ENCODE data around the gene NPTXR. TPM values are rescaled to one million over a fixed set of nuclear protein-coding genes. Genes with fewer than 3 reads are reported as not detected.

The NPTXR gene
- total and polyA plus RNA-seq, 10 of the 15 experiments (the other 5 are each of a cell fraction or from before 2014, with no cell fraction given), result 0.02 to 0.38 (median 0.07) TPM; not detected in 2

DNA sequence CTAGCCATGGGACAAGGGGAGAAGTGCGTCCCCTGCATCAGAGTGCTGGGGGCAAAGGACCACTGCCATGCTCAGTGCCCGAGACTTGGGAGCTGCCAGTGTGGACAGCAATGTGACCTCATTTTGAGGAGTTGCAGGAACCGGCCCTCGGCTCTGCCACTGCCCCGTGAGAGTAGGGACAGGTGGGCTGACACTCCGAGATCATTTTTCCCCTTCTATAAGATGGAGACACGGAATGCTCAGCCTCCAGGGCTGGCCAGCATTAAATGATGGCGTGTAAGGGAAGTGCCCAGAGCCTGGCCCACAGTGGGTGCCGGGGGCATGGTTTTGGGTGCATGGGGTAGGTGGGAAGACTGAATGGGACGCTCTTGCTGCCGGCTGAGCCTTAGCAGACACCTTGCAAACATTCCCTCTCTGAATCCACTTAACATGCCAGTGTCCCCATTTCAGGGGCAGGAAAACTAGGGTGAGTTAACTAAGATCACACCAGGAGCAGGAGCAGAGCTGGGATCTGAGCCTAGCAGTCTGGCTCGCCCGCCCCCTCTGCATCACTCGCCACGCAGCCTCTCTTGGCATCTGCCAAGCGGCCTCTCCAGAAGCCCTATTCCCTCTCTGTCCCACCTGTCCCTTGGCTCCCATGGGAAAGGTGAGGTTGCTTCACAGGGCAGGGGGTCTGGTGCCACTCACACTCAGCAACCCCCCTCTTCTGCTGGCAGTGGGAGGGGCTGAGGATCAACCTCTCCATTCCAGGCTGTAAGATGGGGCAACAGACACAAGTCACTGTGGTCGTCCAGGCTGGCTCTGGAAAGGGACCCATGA is 13.6 kb downstream of the NPTXR start (continued):
- TF ChIP-seq POU2F2 (IDR thresholded peaks at IDR 0.05; ENCODE audit: borderline replicate concordance, low read depth, low read length) (no peak), ZNF592 (IDR thresholded peaks at IDR 0.05) (no peak), SRF (IDR thresholded peaks at IDR 0.05; ENCODE audit: low read depth in 2 of 2, low read length in 2 of 2) (no peak), TARDBP (IDR thresholded peaks at IDR 0.05; ENCODE audit: borderline replicate concordance) (no peak)
- TF ChIP-seq, protein P1, sequence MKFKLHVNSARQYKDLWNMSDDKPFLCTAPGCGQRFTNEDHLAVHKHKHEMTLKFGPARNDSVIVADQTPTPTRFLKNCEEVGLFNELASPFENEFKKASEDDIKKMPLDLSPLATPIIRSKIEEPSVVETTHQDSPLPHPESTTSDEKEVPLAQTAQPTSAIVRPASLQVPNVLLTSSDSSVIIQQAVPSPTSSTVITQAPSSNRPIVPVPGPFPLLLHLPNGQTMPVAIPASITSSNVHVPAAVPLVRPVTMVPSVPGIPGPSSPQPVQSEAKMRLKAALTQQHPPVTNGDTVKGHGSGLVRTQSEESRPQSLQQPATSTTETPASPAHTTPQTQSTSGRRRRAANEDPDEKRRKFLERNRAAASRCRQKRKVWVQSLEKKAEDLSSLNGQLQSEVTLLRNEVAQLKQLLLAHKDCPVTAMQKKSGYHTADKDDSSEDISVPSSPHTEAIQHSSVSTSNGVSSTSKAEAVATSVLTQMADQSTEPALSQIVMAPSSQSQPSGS (IDR thresholded peaks at IDR 0.05; ENCODE audit: low read length), result no peak

DNA sequence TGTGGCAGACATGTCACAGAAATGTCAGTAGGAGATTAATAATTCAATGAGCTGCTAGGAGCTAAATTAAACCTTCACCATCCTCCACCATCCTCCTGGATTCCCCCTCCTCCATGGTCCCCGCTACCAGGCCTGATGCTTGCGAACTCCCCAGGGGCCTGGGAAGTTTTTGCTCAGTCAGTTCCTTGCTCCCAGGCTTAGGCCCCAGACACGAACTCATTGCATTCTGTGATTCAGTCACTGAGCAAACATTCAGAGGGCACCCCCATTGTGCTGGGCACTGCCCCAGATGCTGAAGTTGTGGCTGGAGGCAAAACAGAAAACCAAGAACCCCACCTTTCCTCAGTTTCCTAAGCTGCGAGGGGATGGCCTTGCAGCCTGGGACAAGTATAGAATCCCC is 14.3 kb downstream of the NPTXR start:
- no TSS peak for BruUV-seq (replicated peaks)
- RAD21 ChIA-PET (ENCODE audit: unreplicated experiment), result no interaction called here
- SMC1A ChIA-PET (ENCODE audit: uncharacterized antibody, unreplicated experiment), result interaction anchor here (0.5 kb wide), 1 partner anchor 1635 kb away, joined by 4 read pairs; no protein-coding TSS in a partner anchor
- Histone ChIP-seq H3K27ac (ENCODE audit: control insufficient read depth, insufficient read depth) (no peak overlapping the region), H3K27me3 (replicated peaks in 1 of 2; ENCODE audit: control insufficient read depth in 2 of 2, insufficient read depth in 2 of 2, low read length in 1 of 2) (no peaks in the 10 kb centered on the region), H3K4me1 (ENCODE audit: control insufficient read depth, insufficient read depth, low read length) (no peaks in the 10 kb centered on the region), H4K20me1 (ENCODE audit: control insufficient read depth, insufficient read depth) (no peaks in the 10 kb centered on the region), H3K36me3 (ENCODE audit: control insufficient read depth in 2 of 2, insufficient read depth in 2 of 2, low read length in 1 of 2) (no peaks in the 10 kb centered on the region), H3K9me3 (replicated peaks; ENCODE audit: control insufficient read depth, insufficient read depth, low read length) (no peaks in the 10 kb centered on the region), H3K4me2 (ENCODE audit: control insufficient read depth, insufficient read depth) (no peak overlapping the region), H2AFZ (ENCODE audit: control insufficient read depth, low read depth, low read length) (no peak overlapping the region), H3K4me3 (no peak overlapping the region), H3K79me2 (ENCODE audit: control insufficient read depth, insufficient read depth, low read length) (no peaks in the 10 kb centered on the region), H3K9ac (ENCODE audit: control insufficient read depth, insufficient read depth, low read length) (no peak overlapping the region)
- FAIRE-seq (no peak), ATAC-seq (no peak), DNase-seq (ENCODE audit: low read depth, low spot score) (no peak)
- CTCF ChIA-PET, result interaction anchor here (0.6 kb wide), 1 partner anchor 22 kb away, joined by 3 read pairs; no protein-coding TSS in a partner anchor
- intact Hi-C loops (cut with micrococcal nuclease; ENCODE audit: unreplicated experiment), result no loop called here
- in situ Hi-C loops (cut with MboI), result no loop called here
- POLR2A ChIA-PET, result no interaction called here
- 8% methylated on average over 4 of the region's 4 CpGs for WGBS (ENCODE audit: insufficient coverage, insufficient replicate concordance, low lambda C conversion rate, missing lambda C conversion rate)
- TF ChIP-seq CBX3 (IDR thresholded peaks at IDR 0.05; ENCODE audit: borderline replicate concordance, low read depth) (no peak), MTA3 (IDR thresholded peaks at IDR 0.05; ENCODE audit: borderline replicate concordance, low read length) (no peak), CTCF (IDR thresholded peaks at IDR 0.05 in 2 of 3, conservative IDR thresholded peaks at IDR 0.05 in 1 of 3; ENCODE audit: control insufficient read depth in 2 of 3, extremely low read depth in 1 of 3, insufficient read depth in 1 of 3, low read depth in 3 of 3, low read length in 3 of 3) (no peak), NFXL1 (IDR thresholded peaks at IDR 0.05; ENCODE audit: borderline replicate concordance) (no peak)
- TF ChIP-seq, protein P2, sequence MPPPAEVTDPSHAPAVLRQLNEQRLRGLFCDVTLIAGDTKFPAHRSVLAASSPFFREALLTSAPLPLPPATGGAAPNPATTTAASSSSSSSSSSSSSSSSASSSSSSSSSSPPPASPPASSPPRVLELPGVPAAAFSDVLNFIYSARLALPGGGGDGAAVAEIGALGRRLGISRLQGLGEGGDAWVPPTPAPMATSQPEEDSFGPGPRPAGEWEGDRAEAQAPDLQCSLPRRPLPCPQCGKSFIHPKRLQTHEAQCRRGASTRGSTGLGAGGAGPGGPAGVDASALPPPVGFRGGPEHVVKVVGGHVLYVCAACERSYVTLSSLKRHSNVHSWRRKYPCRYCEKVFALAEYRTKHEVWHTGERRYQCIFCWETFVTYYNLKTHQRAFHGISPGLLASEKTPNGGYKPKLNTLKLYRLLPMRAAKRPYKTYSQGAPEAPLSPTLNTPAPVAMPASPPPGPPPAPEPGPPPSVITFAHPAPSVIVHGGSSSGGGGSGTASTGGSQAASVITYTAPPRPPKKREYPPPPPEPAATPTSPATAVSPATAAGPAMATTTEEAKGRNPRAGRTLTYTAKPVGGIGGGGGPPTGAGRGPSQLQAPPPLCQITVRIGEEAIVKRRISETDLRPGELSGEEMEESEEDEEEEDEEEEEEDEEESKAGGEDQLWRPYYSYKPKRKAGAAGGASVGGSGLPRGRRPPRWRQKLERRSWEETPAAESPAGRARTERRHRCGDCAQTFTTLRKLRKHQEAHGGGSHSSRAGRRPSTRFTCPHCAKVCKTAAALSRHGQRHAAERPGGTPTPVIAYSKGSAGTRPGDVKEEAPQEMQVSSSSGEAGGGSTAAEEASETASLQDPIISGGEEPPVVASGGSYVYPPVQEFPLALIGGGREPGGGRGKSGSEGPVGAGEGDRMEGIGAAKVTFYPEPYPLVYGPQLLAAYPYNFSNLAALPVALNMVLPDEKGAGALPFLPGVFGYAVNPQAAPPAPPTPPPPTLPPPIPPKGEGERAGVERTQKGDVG (CRISPR knock-in tag; IDR thresholded peaks at IDR 0.05), result no peak

Measured in GM12878 (cell line).